Lower leg skin (tissue), 3 donors: ENCODE measurements around the gene SEZ6.

Source experiments
- POLR2A ChIP-seq, 2 donors: fragments of 450-650 bp; IDR thresholded peaks; one replicate each; pipeline ENCODE4 v1.6.1; 2016 to 2017; ENCODE audit warnings: antibody characterized with exemption in 2 of 2, mild to moderate bottlenecking in 1 of 2, moderate library complexity in 1 of 2
- TF ChIP-seq, protein P1 (sequence below), 3 donors: fragments of 450-650 bp; IDR thresholded peaks; one replicate each; pipeline ENCODE4 v1.5.1; 2016; ENCODE audit warnings: antibody characterized with exemption in 3 of 3, mild to moderate bottlenecking in 3 of 3, moderate library complexity in 2 of 3

DNA sequence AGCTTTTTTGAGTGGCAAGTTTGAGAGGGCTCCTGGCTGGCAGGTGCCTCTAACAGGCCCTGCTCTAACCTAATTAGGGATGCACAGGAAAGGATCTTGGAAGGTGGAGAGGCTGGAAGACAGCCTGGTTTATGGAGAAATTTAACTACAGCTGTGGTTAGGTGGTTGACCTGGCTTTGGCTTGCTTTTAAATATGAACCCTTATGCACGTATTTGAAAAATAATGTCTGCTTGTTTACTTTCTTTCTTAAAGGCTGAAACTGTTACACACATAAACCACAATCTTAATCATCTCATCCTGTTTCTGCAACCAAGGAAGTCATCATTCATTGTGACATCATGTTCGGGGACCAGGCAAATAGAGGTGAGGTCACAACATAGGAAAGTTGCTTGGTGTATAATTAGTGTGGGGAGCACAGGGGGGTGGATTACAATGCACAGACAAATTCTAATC is 79.9 kb downstream of the SEZ6 start:
- TF ChIP-seq, protein P1, sequence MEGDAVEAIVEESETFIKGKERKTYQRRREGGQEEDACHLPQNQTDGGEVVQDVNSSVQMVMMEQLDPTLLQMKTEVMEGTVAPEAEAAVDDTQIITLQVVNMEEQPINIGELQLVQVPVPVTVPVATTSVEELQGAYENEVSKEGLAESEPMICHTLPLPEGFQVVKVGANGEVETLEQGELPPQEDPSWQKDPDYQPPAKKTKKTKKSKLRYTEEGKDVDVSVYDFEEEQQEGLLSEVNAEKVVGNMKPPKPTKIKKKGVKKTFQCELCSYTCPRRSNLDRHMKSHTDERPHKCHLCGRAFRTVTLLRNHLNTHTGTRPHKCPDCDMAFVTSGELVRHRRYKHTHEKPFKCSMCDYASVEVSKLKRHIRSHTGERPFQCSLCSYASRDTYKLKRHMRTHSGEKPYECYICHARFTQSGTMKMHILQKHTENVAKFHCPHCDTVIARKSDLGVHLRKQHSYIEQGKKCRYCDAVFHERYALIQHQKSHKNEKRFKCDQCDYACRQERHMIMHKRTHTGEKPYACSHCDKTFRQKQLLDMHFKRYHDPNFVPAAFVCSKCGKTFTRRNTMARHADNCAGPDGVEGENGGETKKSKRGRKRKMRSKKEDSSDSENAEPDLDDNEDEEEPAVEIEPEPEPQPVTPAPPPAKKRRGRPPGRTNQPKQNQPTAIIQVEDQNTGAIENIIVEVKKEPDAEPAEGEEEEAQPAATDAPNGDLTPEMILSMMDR (IDR thresholded peaks at IDR 0.05): no peak
- no peak for TF ChIP-seq POLR2A (IDR thresholded peaks at IDR 0.05)
